ENCODE data around the gene TRABD2B. TPM values are rescaled to one million over a fixed set of nuclear protein-coding genes. Genes with fewer than 3 reads are reported as not detected.
A peak's percentile ranks its signal among the peaks of the same experiment; 100 is the strongest.

Gene TRABD2B
- total RNA-seq, 1 experiment from 2014 or later: 0.96 TPM

GRCh38 chr1:48039088-48040054, 42.2 kb upstream of the TRABD2B start:
- ChIA-PET CTCF (interaction anchor here (0.5 to 1.5 kb wide), 4 partner anchors 21 to 639 kb away, joined by 4 to 7 read pairs (median 5); no protein-coding TSS in a partner anchor), POLR2A (no interaction called here)
- Mint-ChIP-seq H3K4me3 (ENCODE audit: unreplicated experiment) (no peak overlapping the region), H3K27me3 (ENCODE audit: insufficient read depth, unreplicated experiment) (no peaks in the 10 kb centered on the region), H3K4me1 (ENCODE audit: insufficient read depth, unreplicated experiment) (peaks cover 10% of the 10 kb centered on the region), H3K36me3 (ENCODE audit: insufficient read depth, unreplicated experiment) (no peaks in the 10 kb centered on the region), H3K27ac (ENCODE audit: low read depth, unreplicated experiment) (no peak overlapping the region), H3K9me3 (ENCODE audit: unreplicated experiment) (no peaks in the 10 kb centered on the region)
- intact Hi-C loops (cut with micrococcal nuclease): no loop called here
- BruUV-seq (replicated peaks): no TSS peak
- DNase-seq (ENCODE audit: unreplicated experiment): peak; percentile 26
- no peak for TF ChIP-seq CTCF (IDR thresholded peaks at IDR 0.05; ENCODE audit: unreplicated experiment)

GRCh38 chr1:48038270-48038767, 41.1 kb upstream of the TRABD2B start:
- no peak overlapping the region for H3K27ac Mint-ChIP-seq (ENCODE audit: low read depth, unreplicated experiment)
- no peaks in the 10 kb centered on the region for H3K36me3 Mint-ChIP-seq (ENCODE audit: insufficient read depth, unreplicated experiment)
- no peaks in the 10 kb centered on the region for H3K9me3 Mint-ChIP-seq (ENCODE audit: unreplicated experiment)
- DNase-seq (ENCODE audit: unreplicated experiment): no peak
- ChIA-PET POLR2A (interaction anchor here (0.7 to 0.8 kb wide), 2 partner anchors 19 to 23 kb away, joined by 3 read pairs; no protein-coding TSS in a partner anchor), CTCF (no interaction called here)
- H3K4me3 Mint-ChIP-seq (ENCODE audit: unreplicated experiment): no peak overlapping the region
- no peak for TF ChIP-seq CTCF (IDR thresholded peaks at IDR 0.05; ENCODE audit: unreplicated experiment)
- peaks cover 10% of the 10 kb centered on the region for H3K4me1 Mint-ChIP-seq (ENCODE audit: insufficient read depth, unreplicated experiment)
- H3K27me3 Mint-ChIP-seq (ENCODE audit: insufficient read depth, unreplicated experiment): no peaks in the 10 kb centered on the region
- BruUV-seq (replicated peaks): no TSS peak
- intact Hi-C loops (cut with micrococcal nuclease): no loop called here

- Mint-ChIP-seq H3K4me1 (ENCODE audit: insufficient read depth, unreplicated experiment) (peaks cover 10% of the 10 kb centered on the region), H3K9me3 (ENCODE audit: unreplicated experiment) (no peaks in the 10 kb centered on the region), H3K27ac (ENCODE audit: low read depth, unreplicated experiment) (no peak overlapping the region), H3K27me3 (ENCODE audit: insufficient read depth, unreplicated experiment) (no peaks in the 10 kb centered on the region), H3K4me3 (ENCODE audit: unreplicated experiment) (no peak overlapping the region), H3K36me3 (ENCODE audit: insufficient read depth, unreplicated experiment) (no peaks in the 10 kb centered on the region)
- no TSS peak for BruUV-seq (replicated peaks)
- no peak for DNase-seq (ENCODE audit: unreplicated experiment)
- ChIA-PET CTCF (interaction anchor here (0.7 kb wide), 1 partner anchor 74 kb away, joined by 3 read pairs; no protein-coding TSS in a partner anchor), POLR2A (interaction anchor here (1.0 kb wide), 1 partner anchor 12 kb away, joined by 3 read pairs; no protein-coding TSS in a partner anchor)
- TF ChIP-seq CTCF (IDR thresholded peaks at IDR 0.05; ENCODE audit: unreplicated experiment): no peak
- intact Hi-C loops (cut with micrococcal nuclease): no loop called here
Measured at GRCh38 chr1:48036710-48037355, 39.6 kb upstream of the TRABD2B start.
